Neuron (in vitro differentiated cells): Measurements from ENCODE around the gene DAPK1.

Experiments
- H2AFZ ChIP-seq: one replicate; pipeline ENCODE4 v1.6.1; 2013; ENCODE audit warnings: low read depth, mild to moderate bottlenecking, inconsistent platforms, low read length, moderate library complexity
- H3K27me3 ChIP-seq: one replicate; pipeline ENCODE4 v1.6.1; 2013; ENCODE audit warnings: low read length; ENCODE audit not compliant: insufficient read depth
- H3K36me3 ChIP-seq: one replicate; pipeline ENCODE4 v1.6.1; 2013; ENCODE audit warnings: low read length; ENCODE audit not compliant: insufficient read depth
- H3K4me1 ChIP-seq: one replicate; pipeline ENCODE4 v1.6.1; 2013; ENCODE audit warnings: low read length; ENCODE audit not compliant: insufficient read depth
- H3K4me3 ChIP-seq: 2 replicates; pipeline ENCODE4 v1.5.1; 2013; ENCODE audit warnings: mild to moderate bottlenecking, low read length, moderate library complexity
- H3K9me3 ChIP-seq: one replicate; pipeline ENCODE4 v1.6.1; 2013; ENCODE audit warnings: low read length

Gene DAPK1

GRCh38 chr9:87698069-87698809 lies 200.6 kb downstream of the DAPK1 start:
- peaks cover 59% of the 10 kb centered on the region for H3K36me3 ChIP-seq
- peaks cover 3% of the 10 kb centered on the region for H3K9me3 ChIP-seq
- H3K27me3 ChIP-seq, result no peaks in the 10 kb centered on the region
- no peak overlapping the region for H2AFZ ChIP-seq
- H3K4me1 ChIP-seq, result no peaks in the 10 kb centered on the region
- no peak overlapping the region for H3K4me3 ChIP-seq

GRCh38 chr9:87699835-87700234 lies 202.2 kb downstream of the DAPK1 start:
- H3K4me3 ChIP-seq, result no peak overlapping the region
- H3K4me1 ChIP-seq, result no peaks in the 10 kb centered on the region
- H2AFZ ChIP-seq, result no peak overlapping the region
- no peaks in the 10 kb centered on the region for H3K27me3 ChIP-seq
- peaks cover 68% of the 10 kb centered on the region for H3K36me3 ChIP-seq
- H3K9me3 ChIP-seq, result peaks cover 3% of the 10 kb centered on the region

GRCh38 chr9:87701491-87701890 lies 203.8 kb downstream of the DAPK1 start:
- Histone ChIP-seq H3K4me3 (no peak overlapping the region), H3K4me1 (no peaks in the 10 kb centered on the region), H3K9me3 (peaks cover 5% of the 10 kb centered on the region), H3K36me3 (peaks cover 73% of the 10 kb centered on the region), H2AFZ (no peak overlapping the region), H3K27me3 (no peaks in the 10 kb centered on the region)

DNA sequence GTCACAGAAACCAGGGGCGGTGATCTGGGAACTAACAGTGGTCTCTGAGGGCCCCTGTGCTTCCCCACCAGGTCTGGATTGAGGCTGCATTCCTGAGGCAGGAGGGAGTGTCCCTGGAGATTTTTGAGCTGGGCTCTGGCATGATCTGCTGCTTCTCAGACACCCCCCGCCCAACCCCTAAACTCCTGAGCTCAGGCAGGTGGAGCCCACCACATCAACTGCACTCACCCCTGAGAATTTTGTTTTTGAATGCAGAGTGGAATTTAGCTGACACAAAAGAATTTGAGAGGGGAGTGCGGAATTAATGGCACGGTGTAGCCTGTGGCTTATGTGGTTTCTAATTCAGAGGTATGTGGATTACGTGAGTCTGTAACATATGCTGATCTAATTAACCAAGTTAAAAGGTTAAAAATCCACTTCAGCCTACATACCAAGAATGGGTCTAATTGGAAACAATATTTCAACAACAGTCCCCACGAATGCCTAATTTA lies 204.3 kb downstream of the DAPK1 start:
- H3K4me1 ChIP-seq, result no peaks in the 10 kb centered on the region
- H2AFZ ChIP-seq, result no peak overlapping the region
- H3K36me3 ChIP-seq, result peaks cover 73% of the 10 kb centered on the region
- H3K9me3 ChIP-seq, result peaks cover 5% of the 10 kb centered on the region
- H3K27me3 ChIP-seq, result no peaks in the 10 kb centered on the region
- no peak overlapping the region for H3K4me3 ChIP-seq

- Histone ChIP-seq H3K27me3 (no peaks in the 10 kb centered on the region), H3K9me3 (peaks cover 2% of the 10 kb centered on the region), H3K36me3 (peaks cover 72% of the 10 kb centered on the region), H2AFZ (no peak overlapping the region), H3K4me1 (no peaks in the 10 kb centered on the region), H3K4me3 (no peak overlapping the region)
Observed at GRCh38 chr9:87702921-87703320, 205.3 kb downstream of the DAPK1 start.

- H2AFZ ChIP-seq, result no peak overlapping the region
- H3K9me3 ChIP-seq, result peaks cover 2% of the 10 kb centered on the region
- peaks cover 67% of the 10 kb centered on the region for H3K36me3 ChIP-seq
- H3K4me3 ChIP-seq, result no peak overlapping the region
- no peaks in the 10 kb centered on the region for H3K4me1 ChIP-seq
- H3K27me3 ChIP-seq, result no peaks in the 10 kb centered on the region
Observed at GRCh38 chr9:87703636-87704276, 206.1 kb downstream of the DAPK1 start.

- H3K4me1 ChIP-seq, result no peaks in the 10 kb centered on the region
- no peak overlapping the region for H2AFZ ChIP-seq
- no peak overlapping the region for H3K4me3 ChIP-seq
- H3K9me3 ChIP-seq, result peaks cover 2% of the 10 kb centered on the region
- H3K36me3 ChIP-seq, result peaks cover 68% of the 10 kb centered on the region
- no peaks in the 10 kb centered on the region for H3K27me3 ChIP-seq
Observed at GRCh38 chr9:87704342-87704741, 206.7 kb downstream of the DAPK1 start.

DNA sequence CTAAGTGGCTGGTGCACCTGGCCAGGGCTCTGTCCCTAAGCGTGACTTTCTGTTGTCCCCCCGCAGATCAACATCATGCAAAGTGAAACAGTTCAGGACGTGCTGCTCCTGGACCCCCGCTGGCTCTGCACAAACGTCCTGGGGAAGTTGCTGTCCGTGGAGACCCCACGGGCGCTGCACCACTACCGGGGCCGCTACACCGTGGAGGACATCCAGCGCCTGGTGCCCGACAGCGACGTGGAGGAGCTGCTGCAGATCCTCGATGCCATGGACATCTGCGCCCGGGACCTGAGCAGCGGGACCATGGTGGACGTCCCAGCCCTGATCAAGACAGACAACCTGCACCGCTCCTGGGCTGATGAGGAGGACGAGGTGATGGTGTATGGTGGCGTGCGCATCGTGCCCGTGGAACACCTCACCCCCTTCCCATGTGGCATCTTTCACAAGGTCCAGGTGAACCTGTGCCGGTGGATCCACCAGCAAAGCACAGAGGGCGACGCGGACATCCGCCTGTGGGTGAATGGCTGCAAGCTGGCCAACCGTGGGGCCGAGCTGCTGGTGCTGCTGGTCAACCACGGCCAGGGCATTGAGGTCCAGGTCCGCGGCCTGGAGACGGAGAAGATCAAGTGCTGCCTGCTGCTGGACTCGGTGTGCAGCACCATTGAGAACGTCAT lies 208.5 kb downstream of the DAPK1 start:
- Histone ChIP-seq H3K27me3 (no peaks in the 10 kb centered on the region), H3K4me1 (no peaks in the 10 kb centered on the region), H3K4me3 (no peak overlapping the region), H2AFZ (no peak overlapping the region), H3K9me3 (peaks cover 2% of the 10 kb centered on the region), H3K36me3 (peaks cover 56% of the 10 kb centered on the region)

GRCh38 chr9:87707805-87708506 lies 210.3 kb downstream of the DAPK1 start:
- Histone ChIP-seq H3K4me1 (no peaks in the 10 kb centered on the region), H3K4me3 (no peak overlapping the region), H3K36me3 (peaks cover 52% of the 10 kb centered on the region), H3K9me3 (peaks cover 2% of the 10 kb centered on the region), H3K27me3 (no peaks in the 10 kb centered on the region), H2AFZ (no peak overlapping the region)

GRCh38 chr9:87708546-87708945 lies 210.9 kb downstream of the DAPK1 start:
- Histone ChIP-seq H2AFZ (no peak overlapping the region), H3K9me3 (peaks cover 2% of the 10 kb centered on the region), H3K4me3 (no peak overlapping the region), H3K4me1 (no peaks in the 10 kb centered on the region), H3K36me3 (peaks cover 46% of the 10 kb centered on the region), H3K27me3 (no peaks in the 10 kb centered on the region)

DNA sequence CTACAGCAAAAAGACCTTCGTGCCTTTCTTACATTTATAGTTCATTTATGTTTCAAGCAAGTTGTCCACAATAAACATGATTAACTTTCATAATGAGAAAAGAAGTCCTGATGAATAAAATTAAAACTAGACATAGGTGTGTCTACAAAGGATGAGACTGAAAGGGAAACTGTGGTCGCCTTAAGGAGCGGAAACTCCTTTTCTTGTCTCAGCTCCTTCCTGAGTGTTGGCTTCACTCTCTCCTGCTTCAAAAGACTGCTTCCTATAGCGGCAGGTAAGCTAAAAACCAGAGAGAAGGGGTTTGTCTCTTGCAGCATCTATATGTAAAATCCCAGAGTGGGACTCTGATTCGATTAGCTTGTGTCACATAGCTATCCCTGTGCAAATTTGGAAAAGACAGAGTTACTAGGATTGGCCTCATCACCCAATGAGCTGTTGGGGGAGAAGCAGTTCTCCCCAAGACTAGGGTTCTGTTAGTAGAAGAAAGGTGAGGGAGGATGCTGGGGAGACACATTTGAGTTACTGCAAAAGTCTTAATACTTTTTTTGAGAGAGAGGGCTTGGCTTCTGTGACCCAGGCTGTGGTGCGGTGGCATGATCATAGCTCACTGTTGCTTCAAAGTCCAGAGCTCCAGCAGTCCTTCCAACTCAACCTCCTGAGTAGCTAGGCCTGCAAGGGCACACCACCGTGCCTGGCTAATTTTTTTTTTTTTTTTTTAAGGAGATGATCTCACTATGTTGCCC lies 211.5 kb downstream of the DAPK1 start:
- H2AFZ ChIP-seq, result no peak overlapping the region
- no peak overlapping the region for H3K4me3 ChIP-seq
- no peaks in the 10 kb centered on the region for H3K4me1 ChIP-seq
- peaks cover 2% of the 10 kb centered on the region for H3K9me3 ChIP-seq
- H3K36me3 ChIP-seq, result peaks cover 40% of the 10 kb centered on the region
- no peaks in the 10 kb centered on the region for H3K27me3 ChIP-seq

DNA sequence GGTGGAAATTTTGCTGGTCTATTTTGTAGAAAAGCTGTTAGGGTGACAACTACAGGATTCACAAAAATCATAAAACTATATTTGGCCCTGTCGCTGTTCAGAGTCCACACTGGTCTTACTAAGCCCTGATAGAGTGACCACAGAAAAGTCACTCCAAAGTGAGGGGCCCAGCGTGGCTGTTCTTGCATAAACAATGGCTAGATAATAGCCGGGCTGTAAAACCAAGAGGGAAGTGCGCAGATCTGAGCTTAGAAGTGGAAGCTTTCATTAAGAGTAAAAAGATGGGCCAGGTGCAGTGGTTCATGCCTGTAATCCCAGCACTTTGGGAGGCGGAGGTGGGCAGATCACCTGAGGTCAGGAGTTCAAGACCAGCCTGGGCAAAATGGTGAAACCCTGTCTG lies 212.8 kb downstream of the DAPK1 start:
- Histone ChIP-seq H3K9me3 (peaks cover 2% of the 10 kb centered on the region), H3K4me1 (no peaks in the 10 kb centered on the region), H3K4me3 (no peak overlapping the region), H2AFZ (no peak overlapping the region), H3K27me3 (no peaks in the 10 kb centered on the region), H3K36me3 (peaks cover 34% of the 10 kb centered on the region)
